Endothelial cell of umbilical vein (primary cell): ENCODE measurements around the gene NFATC2. TPM values are rescaled to one million over a fixed set of nuclear protein-coding genes. Genes with fewer than 3 reads are reported as not detected.

Experiments used
- BruUV-seq: library from RNA; stranded (reverse); fragments of 400-500 nt; replicated peaks from 2 replicates; lab custom pipeline; 2021; lab: Mats Ljungman, UMichigan
- CTCF ChIA-PET: fragments of 300-600, 350-600 bp; sonication (Branson Sonifier 250); formaldehyde crosslinking; loops from one replicate; lab custom pipeline; 2021; ENCODE audit warnings: antibody characterized with exemption, inconsistent platforms; lab: Charles Lee
- POLR2A ChIA-PET: fragments of 300-600, 350-600 bp; sonication (Branson Sonifier 250); formaldehyde crosslinking; loops from one replicate; lab custom pipeline; 2021; ENCODE audit warnings: antibody characterized with exemption, inconsistent platforms; lab: Charles Lee
- DNase-seq: peaks from one replicate; pipeline ENCODE4 v3.0.0-alpha.2; 2011; ENCODE audit warnings: low read depth, low spot score
- FAIRE-seq: peaks from 2 replicates; lab custom pipeline; 2011; peaks lifted over from hg19 to GRCh38; lab: Jason Lieb, UNC
- H2AFZ ChIP-seq: 2 replicates; pipeline ENCODE4 v1.6.0; 2012; ENCODE audit warnings: low read depth, low read length, control low read depth, inconsistent platforms
- H3K27ac ChIP-seq: 2 replicates; pipeline ENCODE4 v1.5.1; 2011; ENCODE audit warnings: low read depth, mild to moderate bottlenecking, control low read depth, low read length, moderate library complexity; ENCODE audit not compliant: insufficient read depth
- H3K27me3 ChIP-seq, 2 experiments: 2 replicates each; pipeline versions ENCODE4 v1.6.0 to v1.6.1; 2011; ENCODE audit warnings: low read length in 2 of 2, mixed read lengths in 1 of 2; ENCODE audit not compliant: control insufficient read depth in 2 of 2, insufficient read depth in 2 of 2
- H3K36me3 ChIP-seq, 2 experiments: 2 replicates in 1 of 2; 3 replicates in 1 of 2; pipeline ENCODE4 v1.5.1; 2011; ENCODE audit warnings: low read length in 2 of 2, mild to moderate bottlenecking in 1 of 2, moderate library complexity in 1 of 2; ENCODE audit not compliant: control insufficient read depth in 2 of 2, insufficient read depth in 2 of 2; ENCODE audit errors: extremely low read depth in 1 of 2
- H3K4me1 ChIP-seq: 3 replicates; pipeline ENCODE4 v1.5.1; 2011; ENCODE audit warnings: mild to moderate bottlenecking, low read length; ENCODE audit not compliant: control insufficient read depth, insufficient read depth; ENCODE audit errors: extremely low read depth
- H3K4me2 ChIP-seq: 2 replicates; pipeline ENCODE4 v1.6.1; 2011; ENCODE audit warnings: low read length, control low read depth, mixed read lengths; ENCODE audit not compliant: insufficient read depth
- H3K4me3 ChIP-seq, 3 experiments: fragments of 200-600 bp in 1 of 3; sonication (generic), shearing (Covaris generic) in 1 of 3; replicated peaks in 1 of 3; 2 replicates each; pipeline ENCODE4 v1.5.1; 2011 to 2016; ENCODE audit warnings: control low read depth in 3 of 3, low read length in 3 of 3, mild to moderate bottlenecking in 2 of 3, inconsistent platforms in 1 of 3, low read depth in 1 of 3, moderate library complexity in 1 of 3; ENCODE audit not compliant: insufficient read depth in 1 of 3
- H3K79me2 ChIP-seq: 2 replicates; pipeline ENCODE4 v1.6.0; 2012; ENCODE audit warnings: low read length, inconsistent platforms; ENCODE audit not compliant: control insufficient read depth, insufficient read depth
- H3K9ac ChIP-seq: replicated peaks from 2 replicates; pipeline ENCODE3; 2011; ENCODE audit warnings: low read length, control low read depth; ENCODE audit not compliant: insufficient read depth; ENCODE audit errors: extremely low read depth
- H3K9me1 ChIP-seq: replicated peaks from 3 replicates; pipeline ENCODE4 v1.6.0; 2011; ENCODE audit warnings: mild to moderate bottlenecking, low read length; ENCODE audit not compliant: control insufficient read depth, insufficient read depth; ENCODE audit errors: extremely low read depth
- H3K9me3 ChIP-seq: replicated peaks from 2 replicates; pipeline ENCODE4 v1.5.1; 2012; ENCODE audit warnings: low read length, inconsistent platforms; ENCODE audit not compliant: control insufficient read depth, insufficient read depth
- H4K20me1 ChIP-seq: replicated peaks from 2 replicates; pipeline ENCODE3; 2011; ENCODE audit warnings: mild to moderate bottlenecking, low read length; ENCODE audit not compliant: control insufficient read depth, insufficient read depth; ENCODE audit errors: extremely low read depth
- EZH2 ChIP-seq: IDR thresholded peaks from 2 replicates; pipeline ENCODE4 v1.6.1; 2012; ENCODE audit warnings: borderline replicate concordance, low read depth, mild to moderate bottlenecking, moderate library complexity, low read length, inconsistent platforms; ENCODE audit not compliant: severe bottlenecking
- FOS ChIP-seq: IDR thresholded peaks from 2 replicates; pipeline ENCODE4 v1.6.1; 2011; ENCODE audit warnings: mild to moderate bottlenecking, low read length, moderate library complexity, borderline replicate concordance; ENCODE audit not compliant: insufficient read depth
- GATA2 ChIP-seq: IDR thresholded peaks from 2 replicates; pipeline ENCODE4 v1.7.0; 2011; ENCODE audit warnings: low read depth, mild to moderate bottlenecking, moderate library complexity, mixed read lengths, low read length; ENCODE audit not compliant: insufficient read length, insufficient read depth
- JUN ChIP-seq: IDR thresholded peaks from 2 replicates; pipeline ENCODE4 v1.6.1; 2011; ENCODE audit warnings: borderline replicate concordance, low read depth; ENCODE audit not compliant: insufficient read length, insufficient read depth
- MYC ChIP-seq: IDR thresholded peaks from one replicate; pipeline ENCODE4 v1.6.1; 2011; ENCODE audit warnings: mild to moderate bottlenecking, low read depth, low read length
- POLR2A ChIP-seq: IDR thresholded peaks from 2 replicates; pipeline ENCODE4 v1.6.1; 2012; ENCODE audit warnings: low read depth, mild to moderate bottlenecking, control low read depth, low read length
- POLR2AphosphoS5 ChIP-seq: IDR thresholded peaks from 2 replicates; pipeline ENCODE4 v1.6.1; 2012; ENCODE audit warnings: low read depth, mild to moderate bottlenecking, control low read depth, low read length, moderate library complexity; ENCODE audit not compliant: insufficient read depth
- dilution Hi-C: fragments of 300-500 bp; cut with MboI; formaldehyde crosslinking; loops from one replicate; pipeline ENCODE4 v1.15.0; 2019; ENCODE audit warnings: low sequenced_read_pairs; ENCODE audit not compliant: extremely low pct_ligation_motif_present
- intact Hi-C: fragments of 100-400 bp; cut with micrococcal nuclease; formaldehyde crosslinking; loops from one replicate; pipeline ENCODE4 v1.10.0; 2022
- polyA plus RNA-seq, 4 experiments: library from polyadenylated mRNA; depleted of rRNA in 3 of 4; stranded (reverse) in 3 of 4; unstranded in 1 of 4; fragments of >200 nt; gene quantifications; 2 replicates each; pipeline versions ENCODE4 v1.2.1 to v1.2.3, GENCODE V29; 2011 to 2012; ENCODE audit warnings: missing spikeins in 1 of 4
- total RNA-seq: library from RNA; stranded (reverse); gene quantifications from 2 replicates; pipeline ENCODE4 v1.2.3, GENCODE V29; 2021
- TF ChIP-seq, protein P1 (sequence below): IDR thresholded peaks from 2 replicates; pipeline ENCODE4 v1.6.1; 2011; ENCODE audit not compliant: insufficient read depth, insufficient read length
- TF ChIP-seq, protein P2 (sequence below), 2 donors: IDR thresholded peaks; 1 replicate in 1 of 2; 2 replicates in 1 of 2; pipeline ENCODE4 v1.5.1; 2011; ENCODE audit warnings: low read length in 2 of 2, mild to moderate bottlenecking in 2 of 2, moderate library complexity in 2 of 2, control low read depth in 1 of 2, inconsistent platforms in 1 of 2, low read depth in 1 of 2; ENCODE audit not compliant: insufficient read depth in 1 of 2; ENCODE audit errors: extremely low read depth in 1 of 2

The NFATC2 gene
- total and polyA plus RNA-seq, 2 donors (not counting 3 experiments of a cell fraction or from before 2014, with no cell fraction given), result 3.1 to 13.0 TPM

DNA sequence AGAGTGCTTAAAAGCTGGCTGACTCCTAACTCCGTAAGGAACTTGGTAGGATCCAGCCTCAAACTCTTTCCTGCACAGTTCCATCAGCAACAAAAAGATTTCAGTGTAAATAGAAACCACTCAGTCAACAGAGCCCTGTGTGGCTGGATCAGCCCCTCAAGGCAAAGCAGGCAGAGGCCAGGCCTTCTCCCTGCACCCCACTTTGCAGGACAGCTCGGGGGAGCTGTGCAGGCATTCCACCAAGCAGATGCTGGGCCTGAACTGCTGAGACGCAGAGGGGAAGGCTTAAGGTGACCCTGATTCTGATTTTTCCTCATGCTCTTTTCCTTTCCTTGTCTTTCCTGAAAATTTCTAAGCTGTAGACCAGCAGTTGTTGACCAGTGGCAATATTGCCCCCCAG is 91.5 kb downstream of the NFATC2 start:
- H3K4me1 ChIP-seq, result peaks cover 21% of the 10 kb centered on the region
- CTCF ChIA-PET, result interaction anchor here (0.6 to 2.0 kb wide), 4 partner anchors 58 to 658 kb away, joined by 3 to 12 read pairs (median 5); no protein-coding TSS in a partner anchor
- peaks cover 0 to 1% of the 10 kb centered on the region in 2 experiments for H3K36me3 ChIP-seq
- no peak overlapping the region for H2AFZ ChIP-seq
- DNase-seq (no peak), FAIRE-seq (no peak)
- no peak overlapping the region for H3K4me3 ChIP-seq
- dilution Hi-C loops, result no loop called here
- H3K4me2 ChIP-seq, result no peak overlapping the region
- no peak overlapping the region for H3K9ac ChIP-seq
- H3K79me2 ChIP-seq, result no peaks in the 10 kb centered on the region
- POLR2A ChIA-PET, result no interaction called here
- H4K20me1 ChIP-seq, result no peaks in the 10 kb centered on the region
- intact Hi-C loops, result no loop called here
- TF ChIP-seq POLR2A (no peak), MYC (no peak), POLR2AphosphoS5 (no peak), FOS (no peak), JUN (no peak), EZH2 (no peak), GATA2 (no peak)
- TF ChIP-seq, protein P1, sequence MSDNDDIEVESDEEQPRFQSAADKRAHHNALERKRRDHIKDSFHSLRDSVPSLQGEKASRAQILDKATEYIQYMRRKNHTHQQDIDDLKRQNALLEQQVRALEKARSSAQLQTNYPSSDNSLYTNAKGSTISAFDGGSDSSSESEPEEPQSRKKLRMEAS, result no peak
- TF ChIP-seq, protein P2, sequence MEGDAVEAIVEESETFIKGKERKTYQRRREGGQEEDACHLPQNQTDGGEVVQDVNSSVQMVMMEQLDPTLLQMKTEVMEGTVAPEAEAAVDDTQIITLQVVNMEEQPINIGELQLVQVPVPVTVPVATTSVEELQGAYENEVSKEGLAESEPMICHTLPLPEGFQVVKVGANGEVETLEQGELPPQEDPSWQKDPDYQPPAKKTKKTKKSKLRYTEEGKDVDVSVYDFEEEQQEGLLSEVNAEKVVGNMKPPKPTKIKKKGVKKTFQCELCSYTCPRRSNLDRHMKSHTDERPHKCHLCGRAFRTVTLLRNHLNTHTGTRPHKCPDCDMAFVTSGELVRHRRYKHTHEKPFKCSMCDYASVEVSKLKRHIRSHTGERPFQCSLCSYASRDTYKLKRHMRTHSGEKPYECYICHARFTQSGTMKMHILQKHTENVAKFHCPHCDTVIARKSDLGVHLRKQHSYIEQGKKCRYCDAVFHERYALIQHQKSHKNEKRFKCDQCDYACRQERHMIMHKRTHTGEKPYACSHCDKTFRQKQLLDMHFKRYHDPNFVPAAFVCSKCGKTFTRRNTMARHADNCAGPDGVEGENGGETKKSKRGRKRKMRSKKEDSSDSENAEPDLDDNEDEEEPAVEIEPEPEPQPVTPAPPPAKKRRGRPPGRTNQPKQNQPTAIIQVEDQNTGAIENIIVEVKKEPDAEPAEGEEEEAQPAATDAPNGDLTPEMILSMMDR (IDR thresholded peaks at IDR 0.05; ENCODE audit: extremely low read depth in 1 of 2, insufficient read depth in 1 of 2, low read depth in 1 of 2, low read length in 2 of 2), result no peak
- no peaks in the 10 kb centered on the region for H3K9me1 ChIP-seq
- no peaks in the 10 kb centered on the region for H3K27me3 ChIP-seq
- no peak overlapping the region for H3K27ac ChIP-seq
- H3K9me3 ChIP-seq, result no peaks in the 10 kb centered on the region
- BruUV-seq, result no TSS peak
